Uterus (tissue), 2 donors: ENCODE results near the gene PSMB2.

Experiments
- CTCF ChIP-seq, 4 experiments: fragments of 200-600 bp in 2 of 4; fragments of 450-650 bp in 2 of 4; sonication (generic) in 2 of 4; IDR thresholded peaks; one replicate each; pipeline ENCODE4 v1.5.1; 2016 to 2019; ENCODE audit warnings: antibody characterized with exemption in 4 of 4, mild to moderate bottlenecking in 2 of 4, moderate library complexity in 1 of 4
- POLR2A ChIP-seq, 2 donors: fragments of 450-650 bp; IDR thresholded peaks; one replicate each; pipeline ENCODE4 v1.6.1; 2016; ENCODE audit warnings: antibody characterized with exemption in 2 of 2, mild to moderate bottlenecking in 1 of 2, moderate library complexity in 1 of 2

DNA sequence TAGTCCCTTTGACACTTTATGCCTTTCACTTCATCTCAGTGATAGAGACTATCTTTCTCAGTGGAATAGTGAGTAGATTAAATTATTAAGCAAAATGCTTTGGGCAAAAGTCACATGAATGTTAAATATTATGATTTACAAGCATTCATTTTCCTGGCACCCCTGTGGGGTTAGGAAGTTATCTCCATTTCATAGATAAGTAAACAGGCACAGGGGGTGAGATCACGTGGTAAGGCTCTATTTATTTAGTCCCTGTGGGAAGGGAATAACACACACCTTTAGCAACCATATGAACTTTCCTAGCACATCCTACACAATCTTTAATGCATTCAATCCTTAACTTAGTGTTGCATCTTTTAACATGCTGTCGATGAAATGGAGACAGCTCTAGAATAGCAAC, 12.3 kb downstream of the PSMB2 start:
- no peak for TF ChIP-seq CTCF (IDR thresholded peaks at IDR 0.05)
- TF ChIP-seq POLR2A (IDR thresholded peaks at IDR 0.05) = no peak
